ENCODE measurements around the gene PIGL.

DNA sequence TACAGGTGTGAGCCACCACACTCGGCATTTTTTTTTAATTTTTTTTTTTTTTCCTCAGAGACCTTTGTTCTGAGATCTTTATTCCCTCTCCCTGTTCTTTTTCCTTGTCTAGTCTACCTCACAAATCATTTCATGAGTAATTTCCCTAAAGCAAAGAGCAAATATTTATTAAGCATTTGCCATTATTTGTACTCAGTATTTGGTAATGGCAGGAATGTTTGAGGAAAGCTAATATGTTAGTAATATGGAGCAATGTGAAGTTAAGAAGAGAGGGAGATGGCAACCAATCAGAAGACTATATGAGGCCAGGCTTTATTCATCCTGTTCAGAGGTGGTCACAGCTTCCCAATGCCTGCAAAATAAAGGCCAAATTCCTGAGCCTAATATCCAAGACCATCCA, 122.9 kb downstream of the PIGL start:
- TF ChIP-seq, protein P1, sequence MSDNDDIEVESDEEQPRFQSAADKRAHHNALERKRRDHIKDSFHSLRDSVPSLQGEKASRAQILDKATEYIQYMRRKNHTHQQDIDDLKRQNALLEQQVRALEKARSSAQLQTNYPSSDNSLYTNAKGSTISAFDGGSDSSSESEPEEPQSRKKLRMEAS (IDR thresholded peaks at IDR 0.05; ENCODE audit: insufficient read depth, insufficient read length), result no peak
- TF ChIP-seq, protein P2, sequence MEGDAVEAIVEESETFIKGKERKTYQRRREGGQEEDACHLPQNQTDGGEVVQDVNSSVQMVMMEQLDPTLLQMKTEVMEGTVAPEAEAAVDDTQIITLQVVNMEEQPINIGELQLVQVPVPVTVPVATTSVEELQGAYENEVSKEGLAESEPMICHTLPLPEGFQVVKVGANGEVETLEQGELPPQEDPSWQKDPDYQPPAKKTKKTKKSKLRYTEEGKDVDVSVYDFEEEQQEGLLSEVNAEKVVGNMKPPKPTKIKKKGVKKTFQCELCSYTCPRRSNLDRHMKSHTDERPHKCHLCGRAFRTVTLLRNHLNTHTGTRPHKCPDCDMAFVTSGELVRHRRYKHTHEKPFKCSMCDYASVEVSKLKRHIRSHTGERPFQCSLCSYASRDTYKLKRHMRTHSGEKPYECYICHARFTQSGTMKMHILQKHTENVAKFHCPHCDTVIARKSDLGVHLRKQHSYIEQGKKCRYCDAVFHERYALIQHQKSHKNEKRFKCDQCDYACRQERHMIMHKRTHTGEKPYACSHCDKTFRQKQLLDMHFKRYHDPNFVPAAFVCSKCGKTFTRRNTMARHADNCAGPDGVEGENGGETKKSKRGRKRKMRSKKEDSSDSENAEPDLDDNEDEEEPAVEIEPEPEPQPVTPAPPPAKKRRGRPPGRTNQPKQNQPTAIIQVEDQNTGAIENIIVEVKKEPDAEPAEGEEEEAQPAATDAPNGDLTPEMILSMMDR (IDR thresholded peaks at IDR 0.05; ENCODE audit: extremely low read depth in 1 of 2, insufficient read depth in 1 of 2, low read depth in 1 of 2, low read length in 2 of 2), result no peak
- TF ChIP-seq EZH2 (IDR thresholded peaks at IDR 0.05; ENCODE audit: borderline replicate concordance, low read depth, low read length, severe bottlenecking) (no peak), POLR2A (IDR thresholded peaks at IDR 0.05; ENCODE audit: low read depth, low read length) (no peak), FOS (IDR thresholded peaks at IDR 0.05; ENCODE audit: borderline replicate concordance, insufficient read depth, low read length) (no peak), MYC (IDR thresholded peaks at IDR 0.05; ENCODE audit: low read depth, low read length) (no peak), POLR2AphosphoS5 (IDR thresholded peaks at IDR 0.05; ENCODE audit: insufficient read depth, low read depth, low read length) (no peak)

All from endothelial cell of umbilical vein (primary cell).